ENCODE measurements around the gene LSP1. TPM values are rescaled to one million over a fixed set of nuclear protein-coding genes. Genes with fewer than 3 reads are reported as not detected.
A peak's percentile ranks its signal among the peaks of the same experiment; 100 is the strongest.
"Not testable (repeated sequence)": the region's sequence is repeated elsewhere in the genome, so short reads cannot be mapped to it uniquely, and the experiment has no call there.

Gene LSP1
- total RNA-seq, 1 donor from 2014 or later, result 43.1 TPM

GRCh38 chr11:1864831-1865665, 12.2 kb downstream of the LSP1 start:
- DNase-seq (ENCODE audit: low spot score), result no peak

GRCh38 chr11:1866226-1866625, 13.3 kb downstream of the LSP1 start:
- no peak for DNase-seq (ENCODE audit: low spot score)

GRCh38 chr11:1866776-1867175, 13.9 kb downstream of the LSP1 start:
- no peak for DNase-seq (ENCODE audit: low spot score)

GRCh38 chr11:1867381-1867780, 14.5 kb downstream of the LSP1 start:
- DNase-seq (ENCODE audit: low spot score), result no peak

GRCh38 chr11:1868056-1868635, 15.3 kb downstream of the LSP1 start:
- no peak for DNase-seq (ENCODE audit: low spot score)

GRCh38 chr11:1868636-1869291, 15.9 kb downstream of the LSP1 start:
- DNase-seq (ENCODE audit: low spot score), result no peak

GRCh38 chr11:1869427-1870325, 16.8 kb downstream of the LSP1 start:
- DNase-seq (ENCODE audit: low spot score), result no peak

GRCh38 chr11:1870326-1870696, 17.4 kb downstream of the LSP1 start:
- no peak for DNase-seq (ENCODE audit: low spot score)

GRCh38 chr11:1870721-1871466, 18.0 kb downstream of the LSP1 start:
- no peak for DNase-seq (ENCODE audit: low spot score)

GRCh38 chr11:1871531-1871930, 18.6 kb downstream of the LSP1 start:
- DNase-seq (ENCODE audit: low spot score), result no peak

- DNase-seq (ENCODE audit: low spot score), result no peak
Observed at GRCh38 chr11:1872267-1872985, 19.5 kb downstream of the LSP1 start.

GRCh38 chr11:1873048-1873812, 20.3 kb downstream of the LSP1 start:
- no peak for DNase-seq (ENCODE audit: low spot score)

- DNase-seq (ENCODE audit: low spot score), result not testable (repeated sequence)
Observed at GRCh38 chr11:1873813-1874150, 20.9 kb downstream of the LSP1 start.

- not testable (repeated sequence) for DNase-seq (ENCODE audit: low spot score)
Observed at GRCh38 chr11:1874441-1875092, 21.7 kb downstream of the LSP1 start.

GRCh38 chr11:1875093-1875850, 22.4 kb downstream of the LSP1 start:
- DNase-seq (ENCODE audit: low spot score), result no peak

GRCh38 chr11:1875851-1876301, 23.0 kb downstream of the LSP1 start:
- DNase-seq (ENCODE audit: low spot score), result not testable (repeated sequence)

- peak; percentile 51 for DNase-seq (ENCODE audit: low spot score)
Observed at GRCh38 chr11:1876361-1877063, 23.6 kb downstream of the LSP1 start.

All from mucosa of gallbladder (tissue), 1 donor.